ENCODE data around the gene ATP2A3. TPM values are rescaled to one million over a fixed set of nuclear protein-coding genes. Genes with fewer than 3 reads are reported as not detected.
A peak's percentile ranks its signal among the peaks of the same experiment; 100 is the strongest.

The ATP2A3 gene
- total RNA-seq, 1 experiment from 2014 or later: 4.4 TPM

DNA sequence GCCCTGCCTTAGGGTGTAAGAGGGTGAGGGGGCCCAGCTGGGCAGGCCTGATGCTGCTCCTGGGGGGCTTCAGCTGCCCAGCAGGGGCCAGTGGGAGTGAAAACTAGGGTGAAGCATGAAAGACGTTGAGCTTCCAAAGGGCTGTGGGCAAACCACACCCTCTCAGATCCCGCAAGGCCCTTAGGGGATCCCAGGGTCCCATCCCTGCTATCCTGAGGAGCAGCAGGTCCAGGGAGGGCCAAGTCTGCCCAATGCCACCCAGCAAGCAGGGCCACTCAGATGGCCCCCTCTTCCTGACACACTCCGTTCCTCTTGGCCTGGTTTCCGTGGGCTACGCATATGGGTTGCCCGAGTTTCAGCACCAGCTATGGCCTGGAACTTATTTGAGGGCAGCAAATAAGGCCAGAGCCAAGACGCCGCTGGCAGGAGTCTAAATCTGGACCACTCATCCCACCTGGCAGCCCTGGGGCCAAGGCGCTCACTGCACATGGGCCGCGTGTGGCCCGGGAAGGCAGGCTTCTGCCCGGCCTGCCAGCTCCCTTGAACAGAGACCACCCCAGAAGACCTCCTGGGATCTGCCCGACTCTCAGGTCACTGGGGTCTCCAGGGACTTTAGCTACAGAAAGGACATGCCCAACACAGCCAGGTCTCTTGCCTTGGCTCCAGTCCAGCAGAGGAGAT is 4.2 kb downstream of the ATP2A3 start:
- intact Hi-C loops (cut with micrococcal nuclease; ENCODE audit: unreplicated experiment): loop anchor here (5.0 kb wide), 1 partner anchor 68 kb away; the partner anchor contains the start of gene CAMKK1
- POLR2A ChIA-PET (ENCODE audit: unreplicated experiment): interaction anchor here (0.6 kb wide), 2 partner anchors 235 to 262 kb away, joined by 3 to 6 read pairs; no protein-coding TSS in a partner anchor
- TF ChIP-seq CTCF (conservative IDR thresholded peaks at IDR 0.05) (no peak), EZH2 (IDR thresholded peaks at IDR 0.05; ENCODE audit: low read depth) (no peak)
- no peak for DNase-seq
- Histone ChIP-seq H3K9me2 (ENCODE audit: insufficient read depth) (no peaks in the 10 kb centered on the region), H3K79me2 (ENCODE audit: low read depth) (no peaks in the 10 kb centered on the region), H4K20me1 (ENCODE audit: insufficient read depth) (no peaks in the 10 kb centered on the region), H2AFZ (no peak overlapping the region), H3K27me3 (ENCODE audit: insufficient read depth, low read depth) (no peaks in the 10 kb centered on the region), H3K4me3 (no peak overlapping the region), H3K4me2 (peak overlapping the region; percentile 65), H3K9me3 (ENCODE audit: insufficient read depth, low read depth) (no peaks in the 10 kb centered on the region), H3F3A (ENCODE audit: insufficient read depth, low read depth) (peaks cover 44% of the 10 kb centered on the region), H3K27ac (no peak overlapping the region; the same call in 1 of the 2 replicates), H3K36me3 (ENCODE audit: low read depth) (no peaks in the 10 kb centered on the region), H3K4me1 (replicated peaks; ENCODE audit: insufficient read depth) (peaks cover 20% of the 10 kb centered on the region)
- CTCF ChIA-PET: no interaction called here
- no TSS peak for BruUV-seq (replicated peaks)

- BruUV-seq (replicated peaks): no TSS peak
- Histone ChIP-seq H3K27ac (no peak overlapping the region; the same call in 1 of the 2 replicates), H3F3A (ENCODE audit: insufficient read depth, low read depth) (peaks cover 41% of the 10 kb centered on the region), H3K4me2 (peak overlapping the region; percentile 65), H2AFZ (no peak overlapping the region), H3K9me2 (ENCODE audit: insufficient read depth) (no peaks in the 10 kb centered on the region), H3K27me3 (ENCODE audit: insufficient read depth, low read depth) (no peaks in the 10 kb centered on the region), H3K79me2 (ENCODE audit: low read depth) (no peaks in the 10 kb centered on the region), H4K20me1 (ENCODE audit: insufficient read depth) (no peaks in the 10 kb centered on the region), H3K36me3 (ENCODE audit: low read depth) (no peaks in the 10 kb centered on the region), H3K4me1 (replicated peaks; ENCODE audit: insufficient read depth) (peaks cover 20% of the 10 kb centered on the region), H3K4me3 (no peak overlapping the region), H3K9me3 (ENCODE audit: insufficient read depth, low read depth) (no peaks in the 10 kb centered on the region)
- TF ChIP-seq EZH2 (IDR thresholded peaks at IDR 0.05; ENCODE audit: low read depth) (no peak), CTCF (conservative IDR thresholded peaks at IDR 0.05) (no peak)
- peak; percentile 80 to 84 for DNase-seq
- ChIA-PET POLR2A (ENCODE audit: unreplicated experiment) (interaction anchor here (0.6 kb wide), 2 partner anchors 236 to 263 kb away, joined by 3 to 6 read pairs; no protein-coding TSS in a partner anchor), CTCF (no interaction called here)
- intact Hi-C loops (cut with micrococcal nuclease; ENCODE audit: unreplicated experiment): loop anchor here (5.0 kb wide), 1 partner anchor 67 kb away; the partner anchor contains the start of gene CAMKK1
Observed at GRCh38 chr17:3959295-3959899, 4.8 kb downstream of the ATP2A3 start.

GRCh38 chr17:3957735-3958599 is 6.3 kb downstream of the ATP2A3 start:
- H3K4me2 ChIP-seq: no peak overlapping the region
- no peaks in the 10 kb centered on the region for H3K9me3 ChIP-seq (ENCODE audit: insufficient read depth, low read depth)
- no peak for DNase-seq
- no peaks in the 10 kb centered on the region for H3K27me3 ChIP-seq (ENCODE audit: insufficient read depth, low read depth)
- H3K4me3 ChIP-seq: no peak overlapping the region
- no peaks in the 10 kb centered on the region for H4K20me1 ChIP-seq (ENCODE audit: insufficient read depth)
- H3K27ac ChIP-seq: no peak overlapping the region
- CTCF ChIA-PET: no interaction called here
- intact Hi-C loops (cut with micrococcal nuclease; ENCODE audit: unreplicated experiment): loop anchor here (5.0 kb wide), 1 partner anchor 66 kb away; the partner anchor contains the start of gene CAMKK1
- H3F3A ChIP-seq (ENCODE audit: insufficient read depth, low read depth): peaks cover 37% of the 10 kb centered on the region
- POLR2A ChIA-PET (ENCODE audit: unreplicated experiment): no interaction called here
- H3K9me2 ChIP-seq (ENCODE audit: insufficient read depth): no peaks in the 10 kb centered on the region
- TF ChIP-seq CTCF (conservative IDR thresholded peaks at IDR 0.05) (no peak), EZH2 (IDR thresholded peaks at IDR 0.05; ENCODE audit: low read depth) (no peak)
- H3K36me3 ChIP-seq (ENCODE audit: low read depth): no peaks in the 10 kb centered on the region
- no peak overlapping the region for H2AFZ ChIP-seq
- H3K79me2 ChIP-seq (ENCODE audit: low read depth): no peaks in the 10 kb centered on the region
- peaks cover 20% of the 10 kb centered on the region for H3K4me1 ChIP-seq (replicated peaks; ENCODE audit: insufficient read depth)
- BruUV-seq (replicated peaks): no TSS peak
